AG04449 (cell line): ENCODE measurements around the gene PLEKHA6.

Source experiments
- CTCF ChIA-PET: fragments of 350-600 bp; formaldehyde crosslinking; extraction: SDS; loops from one replicate; lab custom pipeline; 2021; ENCODE audit warnings: antibody characterized with exemption; lab: Yijun Ruan, JAX
- POLR2A ChIA-PET: fragments of 400-600, 350-600 bp; formaldehyde crosslinking; extraction: SDS; loops from one replicate; lab custom pipeline; 2020; ENCODE audit warnings: antibody characterized with exemption, inconsistent platforms; lab: Yijun Ruan, JAX
- DNase-seq: peaks from one replicate; pipeline ENCODE4 v3.0.0-alpha.2; 2010; ENCODE audit warnings: low read depth, low spot score
- H3K4me3 ChIP-seq: 2 replicates; pipeline ENCODE4 v1.5.1; 2011; ENCODE audit warnings: low read depth, mild to moderate bottlenecking, control low read depth, low read length
- TF ChIP-seq, protein P1 (sequence below): IDR thresholded peaks from one replicate; pipeline ENCODE4 v1.5.1; 2011; ENCODE audit warnings: mild to moderate bottlenecking, moderate library complexity, low read length, control low read depth, inconsistent platforms; ENCODE audit not compliant: insufficient read depth; ENCODE audit errors: missing control alignments

The PLEKHA6 gene

DNA sequence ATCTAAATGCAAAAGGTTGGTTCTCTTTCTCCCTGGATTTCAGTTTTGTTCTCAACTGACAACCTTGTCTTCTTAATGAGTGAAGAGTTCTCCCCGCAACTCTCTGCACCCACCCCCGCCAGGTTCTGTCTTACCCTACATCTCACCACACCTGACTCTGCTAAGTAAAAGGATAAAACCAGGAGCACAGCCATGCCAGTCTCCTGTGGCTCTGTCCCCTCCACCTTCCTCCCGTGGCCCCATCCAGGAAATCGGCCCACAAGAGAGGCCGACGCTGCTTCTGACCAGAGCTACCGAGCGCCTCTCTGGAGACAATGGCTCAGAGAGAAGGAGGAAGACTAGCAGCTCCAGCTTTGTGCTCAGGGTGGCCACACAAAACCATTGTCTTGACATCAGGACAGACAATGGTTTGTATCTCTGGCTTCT, 72.2 kb downstream of the PLEKHA6 start:
- no peak for DNase-seq
- ChIA-PET CTCF (interaction anchor here (1.7 kb wide), 1 partner anchor 29 kb away, joined by 6 read pairs; no protein-coding TSS in a partner anchor), POLR2A (no interaction called here)
- H3K4me3 ChIP-seq, result no peak overlapping the region
- TF ChIP-seq, protein P1, sequence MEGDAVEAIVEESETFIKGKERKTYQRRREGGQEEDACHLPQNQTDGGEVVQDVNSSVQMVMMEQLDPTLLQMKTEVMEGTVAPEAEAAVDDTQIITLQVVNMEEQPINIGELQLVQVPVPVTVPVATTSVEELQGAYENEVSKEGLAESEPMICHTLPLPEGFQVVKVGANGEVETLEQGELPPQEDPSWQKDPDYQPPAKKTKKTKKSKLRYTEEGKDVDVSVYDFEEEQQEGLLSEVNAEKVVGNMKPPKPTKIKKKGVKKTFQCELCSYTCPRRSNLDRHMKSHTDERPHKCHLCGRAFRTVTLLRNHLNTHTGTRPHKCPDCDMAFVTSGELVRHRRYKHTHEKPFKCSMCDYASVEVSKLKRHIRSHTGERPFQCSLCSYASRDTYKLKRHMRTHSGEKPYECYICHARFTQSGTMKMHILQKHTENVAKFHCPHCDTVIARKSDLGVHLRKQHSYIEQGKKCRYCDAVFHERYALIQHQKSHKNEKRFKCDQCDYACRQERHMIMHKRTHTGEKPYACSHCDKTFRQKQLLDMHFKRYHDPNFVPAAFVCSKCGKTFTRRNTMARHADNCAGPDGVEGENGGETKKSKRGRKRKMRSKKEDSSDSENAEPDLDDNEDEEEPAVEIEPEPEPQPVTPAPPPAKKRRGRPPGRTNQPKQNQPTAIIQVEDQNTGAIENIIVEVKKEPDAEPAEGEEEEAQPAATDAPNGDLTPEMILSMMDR, result no peak

DNA sequence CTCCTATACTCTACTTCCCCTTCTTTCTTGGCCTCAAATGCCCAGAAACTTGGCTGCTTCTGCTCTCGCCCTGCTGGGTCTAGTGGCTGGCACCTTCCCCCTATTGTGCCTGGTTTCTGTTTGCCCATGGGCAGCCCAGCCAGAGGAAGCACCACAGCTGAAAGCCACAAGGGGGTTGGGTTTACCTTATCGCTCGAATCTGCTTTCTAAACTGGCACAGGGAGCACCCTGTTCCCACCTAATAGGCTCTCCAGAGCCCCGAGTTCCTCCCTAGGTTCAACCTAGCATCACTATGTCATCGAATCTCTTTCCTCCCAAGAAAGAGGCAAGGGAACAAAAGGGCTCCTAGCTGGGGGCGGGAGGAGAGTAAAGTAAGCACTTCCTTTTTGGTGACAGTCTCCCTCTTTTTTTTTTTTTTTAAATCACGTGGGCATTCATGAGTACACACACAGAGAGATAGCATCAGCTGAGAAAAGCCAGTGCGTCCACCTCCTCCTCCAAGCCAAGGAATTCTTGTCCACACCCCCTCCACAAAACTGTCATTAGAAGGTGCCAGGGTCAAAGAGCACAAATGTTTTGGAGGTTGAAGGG, 72.8 kb downstream of the PLEKHA6 start:
- POLR2A ChIA-PET, result no interaction called here
- H3K4me3 ChIP-seq, result no peak overlapping the region
- CTCF ChIA-PET, result interaction anchor here (0.8 kb wide), 1 partner anchor 29 kb away, joined by 3 read pairs; no protein-coding TSS in a partner anchor
- no peak for DNase-seq
- TF ChIP-seq, protein P1, result no peak

DNA sequence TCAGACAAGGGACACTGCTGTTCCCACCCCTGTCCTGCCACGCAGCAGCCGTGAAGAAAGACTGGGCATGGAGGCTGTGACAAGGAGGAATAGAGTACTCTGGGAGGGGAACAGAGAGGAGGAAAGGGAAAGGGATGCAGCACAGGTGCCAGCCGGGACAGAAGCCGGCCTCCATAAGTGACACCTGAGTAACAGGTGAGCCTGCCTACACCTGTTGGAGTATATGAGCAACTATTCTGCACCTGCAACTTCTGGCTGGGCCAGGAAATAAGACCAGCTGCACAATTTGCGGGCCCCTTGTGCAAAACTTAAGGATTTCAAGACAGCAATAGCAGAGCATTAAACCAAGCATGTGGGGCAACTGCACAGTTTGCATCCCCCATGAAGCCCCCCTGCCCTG, 73.4 kb downstream of the PLEKHA6 start:
- no peak for DNase-seq
- TF ChIP-seq, protein P1, result no peak
- H3K4me3 ChIP-seq, result no peak overlapping the region
- ChIA-PET CTCF (interaction anchor here (0.8 kb wide), 1 partner anchor 28 kb away, joined by 3 read pairs; no protein-coding TSS in a partner anchor), POLR2A (no interaction called here)

DNA sequence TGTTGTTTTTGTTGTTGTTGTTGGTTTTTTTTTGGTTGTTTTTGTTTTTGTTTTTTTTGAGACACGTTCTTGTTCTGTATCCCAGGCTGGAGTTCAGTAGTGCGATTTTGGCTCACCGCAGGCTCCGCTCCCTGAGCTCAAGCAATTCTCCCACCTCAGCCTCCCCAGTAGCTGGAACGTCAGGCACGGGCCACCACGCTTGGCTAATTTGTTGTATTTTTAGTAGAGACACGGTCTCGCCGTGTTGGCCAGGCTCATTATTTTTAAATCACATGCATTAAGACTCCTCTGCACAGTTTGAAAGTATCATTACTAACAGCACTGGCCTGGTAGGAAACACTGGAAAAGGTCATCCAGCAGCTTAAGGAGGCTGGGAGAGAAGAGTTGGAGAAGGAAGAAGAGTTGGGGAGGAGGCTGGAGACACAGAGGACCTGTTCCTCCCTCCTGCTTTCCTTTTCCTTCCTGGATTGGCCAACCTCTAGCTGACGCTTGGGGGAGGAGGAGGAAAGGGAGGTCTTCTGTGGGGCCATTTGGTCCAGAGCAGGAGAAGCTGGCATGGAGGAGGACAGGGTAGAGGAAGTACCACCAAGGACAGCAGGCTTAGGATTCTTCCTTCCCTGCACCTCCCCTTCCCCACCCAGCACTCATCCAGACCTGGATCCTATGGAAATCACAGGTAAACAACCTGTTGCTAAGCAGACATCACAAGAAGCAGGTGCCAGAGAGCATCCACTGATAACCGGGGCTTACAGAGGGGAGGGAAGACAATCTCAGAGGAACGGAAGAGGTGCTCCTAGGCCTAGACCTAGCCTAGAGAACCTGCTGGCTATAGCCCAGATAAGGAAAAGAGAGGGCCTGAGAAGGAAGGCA, 74.1 kb downstream of the PLEKHA6 start:
- TF ChIP-seq, protein P1, result no peak
- no peak for DNase-seq
- POLR2A ChIA-PET, result no interaction called here
- no peak overlapping the region for H3K4me3 ChIP-seq
- CTCF ChIA-PET, result interaction anchor here (1.2 kb wide), 1 partner anchor 78 kb away, joined by 5 read pairs; no protein-coding TSS in a partner anchor

DNA sequence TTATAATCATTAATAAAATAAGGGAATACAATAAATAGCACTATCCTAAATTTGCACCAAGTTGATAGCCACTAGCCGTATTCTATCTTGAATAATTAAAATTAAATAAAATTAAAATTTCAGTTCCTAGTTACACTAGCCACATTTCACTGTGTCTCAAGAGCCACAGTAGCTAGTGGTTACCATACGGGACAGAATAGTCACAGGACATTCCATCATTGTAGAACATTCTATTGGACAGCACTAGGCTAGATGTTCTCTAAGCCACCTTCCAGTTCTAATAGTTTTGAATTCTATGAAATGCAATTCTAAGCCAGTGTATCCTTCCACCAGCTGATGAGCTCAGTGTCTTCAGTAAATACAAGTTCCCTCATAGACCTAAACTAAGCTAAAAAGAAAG, 74.8 kb downstream of the PLEKHA6 start:
- ChIA-PET POLR2A (no interaction called here), CTCF (interaction anchor here (0.6 to 1.2 kb wide), 3 partner anchors 58 to 79 kb away, joined by 3 to 5 read pairs (median 5); no protein-coding TSS in a partner anchor)
- no peak for DNase-seq
- H3K4me3 ChIP-seq, result no peak overlapping the region
- TF ChIP-seq, protein P1, result no peak
